ELR (cell line): ENCODE results near the gene TCF12.
"Not testable (repeated sequence)": the region's sequence is repeated elsewhere in the genome, so short reads cannot be mapped to it uniquely, and the experiment has no call there.

Experiments
- DNase-seq: peaks from one replicate; pipeline ENCODE4 v3.0.0-alpha.2; 2015; ENCODE audit warnings: low read depth

Gene TCF12

DNA sequence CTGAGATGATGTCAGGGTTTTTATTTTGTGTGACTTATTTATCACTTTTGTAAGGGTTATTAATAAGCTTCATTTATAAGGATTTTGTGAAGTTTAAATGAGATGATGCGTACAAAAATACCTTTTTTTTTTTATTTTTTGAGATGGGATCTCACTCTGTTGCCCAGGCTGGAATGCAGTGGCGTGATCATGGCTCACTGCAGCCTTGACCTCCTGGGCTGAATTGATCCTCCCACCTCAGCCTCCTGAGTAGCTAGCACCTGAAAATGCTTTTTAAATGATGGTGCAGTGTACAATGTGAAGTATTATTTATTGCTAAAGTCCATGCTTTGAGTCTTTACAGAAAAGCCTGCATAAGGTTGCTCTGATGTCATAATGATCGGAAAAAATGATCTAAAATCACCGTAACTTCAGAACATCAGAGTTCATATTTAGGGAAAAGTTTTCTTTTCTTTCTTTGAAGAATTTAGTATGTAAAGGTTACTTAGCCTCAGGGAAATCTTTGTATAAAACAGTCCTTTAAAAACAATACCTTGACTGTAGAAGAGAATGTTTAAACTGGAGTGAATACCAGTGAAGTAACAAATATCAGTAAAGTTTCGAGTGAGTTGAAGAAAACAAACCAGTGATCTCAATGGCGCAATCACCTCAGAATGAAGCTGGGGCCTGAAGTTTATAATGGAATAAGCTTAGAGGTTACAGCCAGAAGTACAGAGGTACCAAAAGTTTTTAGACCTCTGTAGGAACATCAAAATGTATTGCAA lies 29.7 kb downstream of the TCF12 start:
- no peak for DNase-seq

DNA sequence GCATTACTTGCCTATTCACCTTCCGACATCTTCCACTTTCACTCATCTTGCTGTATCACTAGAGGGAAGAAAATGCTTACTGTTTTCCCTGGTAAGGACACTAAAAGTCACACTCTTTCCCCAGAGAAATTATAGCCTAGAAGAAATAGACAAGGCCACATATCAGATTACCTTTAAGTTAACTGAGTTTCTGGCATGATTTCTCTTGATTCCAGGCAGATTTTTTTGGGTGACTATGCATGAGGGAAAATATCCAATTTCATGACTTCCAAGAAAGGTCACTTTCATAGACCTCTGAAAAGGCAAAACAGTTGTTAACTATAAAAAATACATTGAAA lies 30.3 kb downstream of the TCF12 start:
- DNase-seq, result no peak

DNA sequence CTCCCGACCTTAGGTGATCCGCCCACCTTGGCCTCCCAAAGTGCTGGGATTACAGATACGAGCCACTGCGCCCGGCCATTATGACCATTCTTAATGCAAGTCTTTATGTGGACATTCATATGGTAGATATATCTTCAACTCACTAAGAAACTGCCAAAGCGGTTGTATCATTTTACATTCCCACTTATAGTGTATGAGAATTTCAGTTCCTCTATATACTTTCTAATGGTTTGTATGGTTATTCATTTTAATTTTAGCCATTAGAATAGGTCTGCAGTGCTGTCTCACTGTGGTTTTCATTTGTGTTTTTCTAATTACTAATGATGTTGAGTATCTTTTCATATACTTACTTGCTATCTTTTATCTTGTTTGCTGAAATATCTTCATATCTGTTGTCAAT lies 32.5 kb downstream of the TCF12 start:
- no peak for DNase-seq

DNA sequence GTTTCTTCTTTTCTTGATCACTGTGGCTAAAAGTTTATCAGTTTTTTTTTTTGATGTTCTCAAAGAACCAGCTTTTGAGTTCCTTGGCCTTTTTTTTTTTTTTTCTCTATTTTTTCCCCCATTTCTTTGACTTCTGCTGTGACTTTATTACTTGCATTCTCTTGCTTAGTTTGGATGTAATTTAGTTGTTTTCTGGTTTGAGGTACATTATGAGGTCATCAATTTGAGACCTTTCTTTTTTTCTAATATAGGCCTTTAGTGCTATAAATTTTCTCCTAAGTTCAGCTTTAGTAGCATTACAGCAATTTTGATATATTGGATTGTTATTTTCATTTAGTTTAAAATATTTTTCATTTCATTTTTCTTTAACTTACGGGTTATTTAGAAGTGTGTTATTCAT lies 35.3 kb downstream of the TCF12 start:
- DNase-seq, result no peak

DNA sequence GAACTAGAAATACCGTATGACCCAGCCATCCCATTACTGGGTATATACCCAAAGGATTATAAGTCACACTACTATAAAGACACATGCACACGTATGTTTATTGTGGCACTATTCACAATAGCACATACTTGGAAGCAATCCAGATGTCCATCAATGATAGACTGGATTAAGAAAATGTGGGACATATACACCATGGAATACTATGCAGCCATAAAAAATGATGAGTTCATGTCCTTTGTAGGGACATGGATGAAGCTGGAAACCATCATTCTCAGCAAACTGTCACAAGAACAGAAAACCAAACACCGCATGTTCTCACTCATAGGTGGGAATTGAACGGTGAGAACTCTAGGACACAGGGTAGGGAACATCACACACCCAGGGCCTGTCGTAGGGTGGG lies 36.6 kb downstream of the TCF12 start:
- DNase-seq, result not testable (repeated sequence)

DNA sequence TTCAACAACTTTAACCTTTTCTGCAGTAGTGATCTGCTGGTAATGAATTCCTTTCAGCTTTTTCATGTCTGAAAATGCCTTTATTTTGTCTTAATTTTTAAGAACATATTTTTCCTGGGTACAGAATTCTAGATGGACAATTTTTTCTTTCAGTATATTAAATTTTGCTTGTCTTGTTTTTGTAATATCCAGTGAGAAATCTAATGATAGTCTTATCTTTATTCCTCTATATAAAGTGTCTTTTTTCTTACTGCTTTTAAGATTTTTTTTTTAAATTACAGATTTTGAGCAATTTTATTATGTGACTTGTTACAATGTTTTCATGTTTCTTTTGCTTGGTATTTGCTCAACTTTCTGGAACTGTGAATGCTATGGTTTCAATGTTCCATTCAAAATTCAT lies 38.1 kb downstream of the TCF12 start:
- no peak for DNase-seq

DNA sequence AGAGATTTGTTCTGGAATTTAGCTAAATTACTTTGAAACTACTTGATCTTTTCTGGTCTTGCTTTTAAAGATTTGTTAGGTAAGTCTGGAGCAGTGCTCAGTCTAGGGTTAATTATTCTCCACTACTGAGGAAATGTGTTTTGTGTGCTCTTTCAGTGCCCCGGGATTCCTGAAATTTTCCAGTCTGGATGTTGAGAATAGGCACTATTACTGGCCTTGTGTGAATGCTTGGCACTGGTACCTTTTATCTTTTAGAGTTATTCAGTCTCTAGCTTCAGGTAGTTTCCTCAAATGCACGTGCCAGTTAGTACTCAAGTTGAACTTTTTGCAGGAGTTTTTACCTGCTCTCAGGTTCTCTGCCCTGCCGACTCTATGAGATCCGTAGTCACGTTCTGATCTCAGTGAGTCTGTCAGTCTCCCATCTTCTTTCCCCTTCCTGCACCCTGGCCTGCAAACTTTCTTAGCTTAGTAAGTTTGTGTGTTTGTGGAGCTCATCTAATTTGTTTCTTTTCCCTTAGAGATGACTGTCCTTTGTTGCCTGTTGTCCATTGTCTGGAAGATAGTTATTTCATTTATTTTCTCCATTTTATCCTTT lies 39.5 kb downstream of the TCF12 start:
- no peak for DNase-seq

DNA sequence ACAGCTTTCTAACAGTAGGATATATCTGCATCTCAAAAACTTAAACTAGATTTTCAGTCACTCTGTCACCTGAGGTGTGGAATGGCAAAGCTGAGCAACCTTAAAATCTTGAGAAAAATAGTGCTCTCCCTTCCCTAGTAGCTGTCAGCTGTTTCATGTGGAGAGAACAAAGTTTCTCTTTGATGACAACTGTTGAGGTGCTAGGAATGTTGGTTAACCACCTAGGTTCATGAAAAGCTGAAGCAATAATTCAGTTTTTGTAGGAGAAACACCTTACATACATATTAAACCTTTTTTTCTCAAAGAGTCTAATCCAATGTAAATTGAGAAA lies 40.8 kb downstream of the TCF12 start:
- no peak for DNase-seq

DNA sequence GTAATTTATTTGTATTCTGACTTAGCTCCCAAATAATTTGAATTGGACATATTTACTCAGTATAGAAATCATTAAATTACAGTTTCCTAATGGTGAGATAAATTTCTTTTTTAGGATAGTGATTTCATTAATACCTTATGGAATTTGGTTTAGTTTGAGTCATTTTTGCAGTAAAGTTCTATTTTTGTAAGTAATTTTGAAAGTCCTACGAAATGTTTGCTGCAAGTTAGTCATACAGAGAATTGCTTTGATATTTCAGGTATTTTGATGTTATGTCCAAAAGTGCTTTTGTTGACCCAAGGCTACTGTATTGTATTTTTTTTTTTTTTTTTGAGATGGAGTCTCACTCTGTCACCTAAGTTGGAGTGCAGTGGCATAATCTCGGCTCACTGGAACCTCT lies 41.7 kb downstream of the TCF12 start:
- DNase-seq, result no peak

DNA sequence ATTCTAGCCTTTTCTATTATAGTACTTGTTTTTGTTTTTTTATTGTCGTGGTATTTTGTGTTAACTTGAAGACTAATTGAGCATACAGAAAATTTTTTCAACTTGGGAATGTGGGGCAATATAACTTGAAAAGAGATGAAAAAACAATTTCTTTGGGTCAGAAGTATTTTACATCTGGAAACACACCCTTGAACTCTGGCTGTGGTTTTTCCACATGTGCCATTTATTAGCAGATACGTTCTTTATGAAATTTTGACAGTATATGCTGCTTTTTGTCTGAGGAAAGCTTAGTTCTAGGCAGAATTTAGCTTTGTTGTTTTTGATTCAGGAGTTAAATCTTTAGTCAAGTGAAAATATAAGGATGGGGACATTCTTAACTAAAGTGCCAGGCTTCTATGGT lies 44.7 kb downstream of the TCF12 start:
- DNase-seq, result no peak

DNA sequence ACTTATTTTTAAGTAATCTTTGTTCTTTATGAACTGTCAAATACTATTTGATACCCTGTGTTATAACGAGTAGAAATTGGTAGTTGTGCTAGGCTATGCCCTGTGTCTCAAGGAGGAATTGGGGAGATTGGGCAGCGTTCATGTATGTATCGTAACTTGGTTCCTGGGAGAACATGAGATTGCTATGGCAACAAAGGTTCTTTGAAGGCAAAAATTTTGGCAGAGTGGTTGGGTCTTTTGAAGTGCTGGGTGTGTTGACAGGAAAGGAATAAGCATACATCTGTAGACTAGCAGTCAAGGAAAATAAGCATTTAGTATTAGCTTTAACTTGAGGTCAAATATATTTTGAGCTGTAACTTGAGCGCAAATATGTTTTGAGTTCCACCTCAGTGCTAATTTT lies 45.3 kb downstream of the TCF12 start:
- no peak for DNase-seq

DNA sequence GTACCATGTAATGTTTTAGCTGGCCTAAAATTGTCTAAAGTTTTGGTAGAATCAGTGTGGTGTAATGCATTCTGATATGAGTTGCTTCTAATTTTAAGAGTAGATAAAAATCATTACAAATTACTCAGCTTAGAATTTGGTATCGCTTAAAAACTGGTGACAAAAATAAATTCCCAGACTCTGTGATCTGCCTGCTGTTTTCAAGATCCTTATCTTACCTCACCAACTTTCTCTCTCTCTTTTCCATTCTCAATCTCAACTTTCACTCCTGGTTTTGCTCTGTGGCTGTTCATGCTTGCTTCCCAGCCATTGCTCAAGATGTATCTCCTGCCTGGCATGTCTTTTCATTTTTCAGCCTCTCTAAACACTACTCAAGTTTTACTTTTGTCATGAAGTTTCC lies 45.7 kb downstream of the TCF12 start:
- no peak for DNase-seq

DNA sequence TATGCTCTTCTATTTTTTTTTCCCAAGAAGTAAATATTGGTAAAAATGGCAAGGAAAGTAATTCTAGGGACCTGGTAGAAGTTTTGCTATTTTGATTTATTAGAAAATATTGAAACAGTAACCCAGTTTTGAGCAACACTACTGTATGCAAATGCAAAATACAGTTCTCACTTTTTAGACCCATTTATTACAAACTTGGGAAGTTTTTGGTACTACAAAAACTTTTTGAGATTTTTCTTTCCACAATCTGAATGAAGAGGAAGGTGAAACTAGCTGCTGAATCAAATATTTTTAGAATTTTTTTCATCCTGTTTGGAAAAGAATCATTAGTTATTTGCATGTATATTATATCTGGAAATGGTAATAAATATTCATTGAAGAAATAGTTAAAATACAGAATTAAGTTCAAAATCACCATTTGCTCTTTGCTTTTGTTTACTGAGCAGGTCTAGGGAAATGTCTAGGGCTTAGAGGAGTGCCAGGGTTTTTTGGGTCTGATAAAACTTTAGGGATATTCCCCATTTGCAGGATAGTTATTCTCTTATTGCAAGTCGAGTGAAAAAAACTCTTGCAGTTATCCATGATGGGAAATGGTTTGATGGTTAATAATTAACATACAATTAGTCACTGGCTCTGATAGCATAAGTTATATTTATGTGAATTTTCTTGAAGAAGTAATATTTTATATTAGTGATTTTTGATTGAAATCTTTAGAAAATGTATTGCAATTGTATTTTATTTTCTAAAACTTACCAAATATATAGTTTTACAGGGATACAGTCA lies 47.0 kb downstream of the TCF12 start:
- DNase-seq, result no peak

DNA sequence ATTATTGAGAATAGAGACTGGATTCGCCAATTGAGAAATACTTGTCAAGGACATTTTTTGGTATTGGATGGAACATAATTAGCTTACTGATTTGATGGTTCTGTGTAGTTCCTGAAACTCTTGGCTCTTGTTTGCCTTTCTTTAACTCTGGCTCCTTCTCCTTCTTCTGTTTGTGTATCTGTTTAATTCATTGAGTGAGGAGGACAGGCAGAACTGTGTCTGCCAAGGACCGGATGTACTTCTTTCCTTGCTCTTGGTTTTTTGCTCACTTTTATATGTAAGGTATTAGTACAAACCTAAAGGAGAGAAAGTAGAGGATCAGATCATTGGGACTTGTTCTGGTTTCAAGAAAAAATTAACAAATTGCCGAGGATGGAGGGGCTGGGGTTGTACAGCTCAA lies 48.9 kb downstream of the TCF12 start:
- DNase-seq, result no peak

DNA sequence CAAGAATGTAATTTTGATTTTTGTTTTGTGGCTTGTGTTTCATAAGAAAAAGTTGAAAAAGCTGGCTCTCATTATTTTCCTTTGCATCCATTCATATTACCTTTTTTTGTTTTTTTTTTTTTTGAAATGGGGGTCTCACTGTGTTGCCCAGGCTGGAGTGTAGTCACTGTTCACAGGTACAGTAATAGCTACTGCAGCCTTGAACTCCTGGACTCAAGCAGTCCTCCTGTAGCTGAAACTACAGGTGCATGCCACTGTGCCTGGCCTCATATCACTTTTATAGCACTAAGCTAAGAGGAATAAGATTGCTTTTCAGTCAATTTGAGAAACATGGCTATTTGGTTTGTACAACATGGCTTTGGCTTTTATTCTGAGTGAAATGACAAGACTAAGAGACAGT lies 49.8 kb downstream of the TCF12 start:
- DNase-seq, result no peak

DNA sequence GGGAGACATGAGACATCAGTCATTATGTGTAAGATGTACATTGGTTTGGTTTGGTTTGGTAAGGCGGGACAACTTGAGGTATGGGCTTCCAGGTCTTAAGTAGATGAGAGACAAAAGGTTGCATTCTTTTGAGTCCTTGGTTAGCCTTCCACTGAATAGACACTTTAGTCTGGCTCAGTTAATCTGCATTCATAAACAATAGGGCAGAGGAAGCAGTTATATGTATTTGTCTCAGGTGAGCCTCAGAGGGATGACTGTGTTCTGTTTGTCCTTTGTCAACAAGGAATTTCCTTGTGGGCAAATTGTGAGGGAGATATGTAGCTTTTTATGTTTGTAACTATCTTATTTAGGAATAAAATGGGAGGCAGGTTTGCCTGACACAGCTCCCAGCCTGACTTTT lies 50.4 kb downstream of the TCF12 start:
- no peak for DNase-seq

DNA sequence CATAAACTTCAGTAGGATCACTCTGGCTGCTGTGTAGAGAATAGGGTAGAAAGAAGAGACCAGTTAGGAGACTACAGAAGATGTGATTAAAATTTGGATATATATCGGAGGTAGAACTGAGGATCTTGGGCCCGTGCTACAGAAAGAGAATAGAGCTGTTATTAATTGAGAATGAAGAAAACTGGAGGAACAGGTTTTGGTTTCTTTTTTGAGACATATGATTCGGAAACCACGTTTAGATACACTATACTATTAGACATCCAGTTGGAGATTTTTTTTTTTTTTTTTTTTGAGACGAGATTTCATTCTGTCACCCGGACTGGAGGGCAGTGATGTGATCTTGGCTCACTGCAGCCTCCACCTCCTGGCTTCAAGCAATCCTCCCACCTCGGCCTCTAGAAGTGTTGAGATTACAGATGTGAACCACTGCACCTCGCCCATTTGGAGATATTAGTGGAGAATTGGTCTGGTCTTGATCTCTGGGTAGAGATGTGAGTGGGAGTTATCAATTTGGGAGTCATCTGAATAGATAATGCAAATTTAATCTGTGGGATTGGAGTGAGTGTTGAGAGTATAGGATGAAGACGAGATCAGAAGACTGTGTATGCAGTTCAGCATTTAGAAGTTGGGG lies 50.9 kb downstream of the TCF12 start:
- no peak for DNase-seq

DNA sequence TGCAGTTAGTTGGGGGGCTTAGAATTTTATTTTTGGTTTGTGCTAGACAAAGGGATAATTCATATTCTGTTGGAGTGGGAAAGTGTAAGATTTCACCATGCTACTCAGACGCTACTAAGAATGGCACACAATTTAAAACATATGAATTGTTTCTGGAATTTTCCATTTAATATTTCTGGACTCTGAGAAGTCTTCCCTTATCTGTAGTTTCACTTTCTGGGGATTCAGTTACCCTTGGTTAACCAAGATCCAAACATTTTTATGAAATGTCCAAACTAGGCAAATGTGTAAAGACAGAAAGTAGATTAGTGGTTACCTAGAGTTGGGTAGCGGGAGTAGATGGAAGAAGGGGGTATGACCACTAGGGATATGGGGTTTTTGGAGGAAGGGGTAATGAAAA lies 53.1 kb downstream of the TCF12 start:
- no peak for DNase-seq

DNA sequence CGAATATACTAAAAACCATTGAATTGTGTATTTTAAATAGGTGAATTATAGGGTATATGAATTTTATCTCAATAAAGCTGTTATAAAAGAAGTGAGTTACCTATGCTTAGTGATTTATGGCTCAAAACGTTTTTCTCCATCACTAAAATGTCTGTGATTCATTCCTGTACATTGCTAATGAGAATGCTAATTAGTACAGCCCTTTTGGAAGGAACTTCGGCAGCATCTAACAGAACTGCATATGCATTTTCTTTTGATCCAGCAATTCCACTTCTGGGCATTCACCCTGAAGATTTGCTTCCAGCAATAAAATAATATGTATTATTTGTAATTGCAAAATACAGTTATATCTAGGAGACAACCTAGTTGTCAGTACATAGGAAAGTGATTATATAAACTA lies 53.6 kb downstream of the TCF12 start:
- DNase-seq, result no peak

DNA sequence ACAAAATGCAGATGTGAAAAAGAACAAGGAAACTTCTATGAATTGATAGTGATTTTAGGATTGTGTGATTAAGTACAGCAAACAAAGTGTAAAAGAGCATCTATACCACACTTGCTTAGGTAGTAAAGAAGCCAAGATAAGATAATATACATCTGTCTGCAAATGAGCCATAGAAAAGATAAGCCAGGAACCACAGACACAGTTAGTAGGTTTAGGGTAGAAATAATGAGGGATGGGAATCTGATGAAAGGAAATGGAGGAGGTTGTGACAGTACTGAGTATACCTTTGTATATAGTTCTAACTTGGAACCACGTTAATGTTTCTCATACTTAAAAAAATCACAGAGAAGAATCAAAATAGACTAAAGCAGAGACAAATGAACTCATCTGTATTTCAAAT lies 54.0 kb downstream of the TCF12 start:
- DNase-seq, result no peak

DNA sequence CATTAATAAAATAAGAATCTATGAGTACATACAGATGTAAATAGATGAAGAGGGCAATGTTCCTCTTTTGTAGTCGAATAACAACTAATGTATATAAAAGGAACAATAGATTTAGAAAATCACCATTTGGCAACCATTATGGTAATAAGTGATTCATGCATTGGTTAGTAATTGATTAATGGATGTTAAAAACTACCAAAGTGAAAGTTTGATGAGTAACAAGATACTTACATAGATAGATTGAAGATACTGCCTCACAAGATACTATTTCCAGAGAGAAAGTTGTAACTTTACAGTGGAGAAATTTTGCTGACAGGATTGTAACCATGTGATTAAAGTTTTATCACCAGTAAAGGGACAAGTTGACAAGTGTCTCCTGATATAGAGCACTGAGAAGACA lies 55.0 kb downstream of the TCF12 start:
- no peak for DNase-seq

DNA sequence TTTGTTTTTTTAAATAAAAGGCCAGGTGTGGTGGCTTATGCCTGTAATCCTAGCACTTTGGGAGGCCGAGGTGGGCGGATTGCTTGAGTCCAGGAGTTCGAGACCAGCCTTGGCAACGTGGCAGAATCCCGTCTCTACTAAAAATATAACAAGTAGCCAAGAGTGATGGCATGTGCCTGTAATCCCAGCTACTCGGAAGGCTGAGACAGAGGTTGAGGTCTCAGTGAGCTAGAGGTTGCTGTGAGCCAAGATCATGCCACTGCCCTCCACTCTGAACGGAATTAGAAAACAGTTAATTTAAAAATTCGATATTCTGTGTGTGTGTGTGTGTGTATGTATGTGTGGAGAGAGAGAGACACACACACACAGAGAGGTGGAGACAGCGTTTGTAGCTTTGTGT lies 58.8 kb downstream of the TCF12 start:
- DNase-seq, result no peak
